ENCODE results near the gene SLC35E2B. TPM values are rescaled to one million over a fixed set of nuclear protein-coding genes. Genes with fewer than 3 reads are reported as not detected.

Gene SLC35E2B
- total and polyA plus RNA-seq, 2 of the 8 experiments (the other 6 are each of a cell fraction or from before 2014, with no cell fraction given), result 25.9 to 46.7 TPM

- no peaks in the 10 kb centered on the region for H3K79me2 ChIP-seq (ENCODE audit: control insufficient read depth in 1 of 2, insufficient read depth in 2 of 2, low read length in 2 of 2)
- H3K4me1 ChIP-seq (replicated peaks in 1 of 4; ENCODE audit: control insufficient read depth in 3 of 4, insufficient read depth in 4 of 4, low read length in 3 of 4), result peaks cover 0 to 6% (median 2%) of the 10 kb centered on the region in 4 experiments; a peak in 4 of 7 replicates
- H2BK120ac ChIP-seq (replicated peaks; ENCODE audit: low read depth, low read length), result no peak overlapping the region
- H3K36me3 ChIP-seq (ENCODE audit: control insufficient read depth in 2 of 4, insufficient read depth in 4 of 4, low read length in 3 of 4), result no peaks in the 10 kb centered on the region
- H2BK12ac ChIP-seq (ENCODE audit: low read depth, low read length), result peak overlapping the region; percentile 75; the same call in 1 of the 2 replicates
- WGBS, 2 experiments (ENCODE audit: extremely low coverage in 1 of 2, insufficient coverage in 1 of 2, insufficient read length in 1 of 2, insufficient replicate concordance in 2 of 2, low coverage in 1 of 2, low lambda C conversion rate in 2 of 2, missing lambda C conversion rate in 1 of 2), result 88% methylated on average over 53 of the region's 53 CpGs; no CpG with 5 or more reads in 1 of the 2 experiments
- H3K4me2 ChIP-seq (ENCODE audit: insufficient read depth in 1 of 2, low read depth in 2 of 2, low read length in 2 of 2), result peak overlapping the region; percentile 63 to 73; a peak in 3 of 4 replicates
- H3K9ac ChIP-seq (replicated peaks in 1 of 4; ENCODE audit: extremely low read depth in 1 of 4, low read depth in 3 of 4, low read length in 3 of 4), result peak overlapping the region in 1 of 4 experiments; percentile 23; a peak in 1 of 7 replicates
- FAIRE-seq (no peak), DNase-seq (ENCODE audit: low read depth in 1 of 2, low spot score in 2 of 2) (no peak)
- H3K14ac ChIP-seq (ENCODE audit: insufficient read length), result no peak overlapping the region
- no peaks in the 10 kb centered on the region for H3K9me3 ChIP-seq (ENCODE audit: insufficient read depth in 2 of 2, low read depth in 1 of 2, low read length in 1 of 2)
- H3K18ac ChIP-seq (ENCODE audit: extremely low read depth, low read length), result peak overlapping the region; percentile 60; the same call in 1 of the 2 replicates
- H3K27ac ChIP-seq (ENCODE audit: low read depth, low read length), result no peak overlapping the region
- no peak overlapping the region for H2BK20ac ChIP-seq (ENCODE audit: low read length)
- no peak overlapping the region for H2AK5ac ChIP-seq (ENCODE audit: low read depth, low read length)
- H2AFZ ChIP-seq (ENCODE audit: low read length), result no peak overlapping the region
- 0 out of 2 replicates have a peak overlapping the region, but pooled peaks have one; percentile 88 for H2BK15ac ChIP-seq (ENCODE audit: low read length)
- H3K4ac ChIP-seq (replicated peaks; ENCODE audit: insufficient read length, low read depth, low read length), result peak overlapping the region; percentile 38
- H3K27me3 ChIP-seq (replicated peaks in 1 of 4; ENCODE audit: control insufficient read depth in 3 of 4, extremely low read depth in 1 of 4, insufficient read depth in 3 of 4, low read length in 3 of 4), result peaks cover 8 to 23% (median 14%) of the 10 kb centered on the region in 4 experiments; a peak in 6 of 7 replicates
- no peak overlapping the region for H3K56ac ChIP-seq (replicated peaks; ENCODE audit: insufficient read length, low read depth, low read length)
- 0 out of 2 replicates have a peak overlapping the region, but pooled peaks have one; percentile 52 for H2BK5ac ChIP-seq (ENCODE audit: low read depth, low read length)
- peak overlapping the region; percentile 15 for H4K91ac ChIP-seq (replicated peaks; ENCODE audit: insufficient read length, low read length)
- H4K20me1 ChIP-seq (replicated peaks in 1 of 2; ENCODE audit: control insufficient read depth in 1 of 2, insufficient read depth in 2 of 2, low read length in 2 of 2), result peaks cover 0 to 12% of the 10 kb centered on the region in 2 experiments
- H3K79me1 ChIP-seq (ENCODE audit: low read depth, low read length), result no peaks in the 10 kb centered on the region
- H3K23me2 ChIP-seq (ENCODE audit: low read depth, low read length), result peaks cover 9% of the 10 kb centered on the region; the same call in 1 of the 2 replicates
- CTCF ChIA-PET (ENCODE audit: partially characterized antibody), result interaction anchor here (0.8 to 3.8 kb wide), 4 partner anchors 8 to 50 kb away, joined by 3 to 21 read pairs (median 4); no protein-coding TSS in a partner anchor
- peak overlapping the region; percentile 79; the same call in 1 of the 2 replicates for H4K8ac ChIP-seq (ENCODE audit: extremely low read depth, insufficient read depth, low read length)
- no peak overlapping the region for H3K23ac ChIP-seq (ENCODE audit: insufficient read length)
- POLR2A ChIA-PET (ENCODE audit: partially characterized antibody), result interaction anchor here (0.7 to 4.4 kb wide), 8 partner anchors 9 to 609 kb away, joined by 3 to 34 read pairs (median 5); partner anchors contain the start of gene MIB2
- peak overlapping the region in 2 of 4 experiments; percentile 46 to 70; a peak in 3 of 8 replicates for H3K4me3 ChIP-seq (ENCODE audit: extremely low read depth in 1 of 4, insufficient read depth in 2 of 4, low read depth in 3 of 4, low read length in 4 of 4)
- no peak overlapping the region for H4K5ac ChIP-seq (ENCODE audit: insufficient read length, low read depth, low read length)
- TF ChIP-seq HDAC2 (IDR thresholded peaks at IDR 0.05; ENCODE audit: borderline replicate concordance in 1 of 2, low read depth in 2 of 2, low read length in 2 of 2) (no peak), SUZ12 (IDR thresholded peaks at IDR 0.05; ENCODE audit: low read length) (no peak), POU5F1 (IDR thresholded peaks at IDR 0.05; ENCODE audit: low read depth, low read length) (no peak), GABPA (IDR thresholded peaks at IDR 0.05; ENCODE audit: borderline replicate concordance, insufficient read depth, low read length) (0 out of 2 replicates have a peak, but pooled peaks have one; percentile 11), SAP30 (IDR thresholded peaks at IDR 0.05; ENCODE audit: insufficient read depth, insufficient replicate concordance, low read length) (no peak), CREB1 (IDR thresholded peaks at IDR 0.05) (0 out of 2 replicates have a peak, but pooled peaks have one; percentile 28)
These were observed 64.5 kb downstream of the SLC35E2B start for GRCh38 chr1:1627829-1628753.

Data from H1 (cell line).